Coronary artery (tissue), 2 donors: ENCODE results near the gene ACTBL2.

Experiments used
- DNase-seq: peaks from one replicate; pipeline ENCODE4 v3.0.0-alpha.2; 2017; ENCODE audit warnings: low spot score
- H3K27ac ChIP-seq, 2 donors: fragments of 200-600 bp; sonication (generic); one replicate each; pipeline ENCODE4 v1.5.1; 2016 to 2019
- H3K4me3 ChIP-seq: fragments of 200-600 bp; sonication (generic); 2 replicates; pipeline ENCODE4 v1.5.1; 2016; ENCODE audit warnings: mild to moderate bottlenecking, moderate library complexity
- CTCF ChIP-seq: fragments of 200-600 bp; sonication (generic); IDR thresholded peaks from one replicate; pipeline ENCODE4 v1.5.1; 2019; ENCODE audit warnings: antibody characterized with exemption

The ACTBL2 gene

DNA sequence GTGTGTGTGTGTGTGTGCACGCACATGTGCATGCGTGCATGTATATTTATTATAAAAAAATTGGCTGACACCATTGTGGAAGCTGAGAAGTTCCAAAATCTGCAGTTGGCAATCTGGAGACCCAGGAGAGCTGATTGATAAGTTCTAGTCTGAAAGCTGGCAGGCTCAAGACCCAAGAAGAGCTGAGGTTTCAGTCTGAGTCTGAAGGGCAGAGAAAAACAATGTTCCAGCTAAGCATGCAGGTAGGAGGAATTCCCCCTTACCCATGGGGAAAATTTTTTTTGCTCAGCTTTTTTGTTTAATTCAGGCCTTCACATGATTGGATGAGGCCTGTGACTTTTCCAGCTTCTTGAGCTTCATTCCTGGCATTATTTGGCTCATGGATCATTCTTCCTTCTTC is 31.2 kb upstream of the ACTBL2 start:
- no peak for DNase-seq
- H3K27ac ChIP-seq, result no peak overlapping the region
- H3K4me3 ChIP-seq, result no peak overlapping the region
- no peak for TF ChIP-seq CTCF

GRCh38 chr5:57511321-57511720 is 28.7 kb upstream of the ACTBL2 start:
- no peak for TF ChIP-seq CTCF
- DNase-seq, result no peak
- no peak overlapping the region for H3K4me3 ChIP-seq

DNA sequence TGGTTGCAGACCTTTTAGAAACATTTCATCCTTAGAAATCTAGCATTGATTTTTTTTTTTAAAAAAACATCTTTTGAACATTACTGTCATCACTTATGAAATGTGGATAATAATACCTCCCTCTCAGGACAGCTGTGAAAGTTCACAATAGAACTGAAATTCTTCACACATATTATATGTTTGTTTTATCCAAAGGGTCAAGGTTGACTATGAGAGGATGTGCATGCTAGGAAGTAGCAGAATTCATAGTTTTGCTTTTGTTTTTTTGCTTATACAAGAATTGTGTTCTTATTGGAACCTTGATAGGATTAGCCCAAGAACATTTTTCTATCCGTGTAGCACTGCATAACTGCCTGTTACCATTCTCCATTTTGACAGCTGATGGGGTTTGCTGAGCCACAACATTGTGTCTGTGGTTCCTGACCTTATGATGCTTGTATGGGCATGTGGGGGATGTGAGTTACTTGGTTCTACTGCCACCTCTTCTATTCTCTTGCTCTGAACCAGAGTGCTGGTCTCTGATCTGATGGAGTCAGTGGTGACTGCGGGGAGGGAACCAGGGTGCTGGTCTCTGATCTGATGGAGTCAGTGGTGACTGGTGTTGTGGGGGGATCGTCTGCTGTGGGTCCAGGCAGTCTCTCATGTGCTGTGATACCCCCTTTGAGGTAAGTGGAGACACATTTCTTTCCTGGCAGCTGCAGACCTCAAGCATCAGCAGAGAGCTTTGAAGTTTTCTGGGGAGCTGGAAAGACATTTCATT is 27.1 kb upstream of the ACTBL2 start:
- Histone ChIP-seq H3K4me3 (no peak overlapping the region), H3K27ac (no peak overlapping the region)
- no peak for TF ChIP-seq CTCF
- DNase-seq, result no peak

More at GRCh38 chr5:57511321-57511720, 28.7 kb upstream of the ACTBL2 start:
- no peak overlapping the region for H3K27ac ChIP-seq

GRCh38 chr5:57508211-57508610 is 25.6 kb upstream of the ACTBL2 start:
- no peak overlapping the region for H3K27ac ChIP-seq
- DNase-seq, result no peak
- no peak for TF ChIP-seq CTCF
- no peak overlapping the region for H3K4me3 ChIP-seq

DNA sequence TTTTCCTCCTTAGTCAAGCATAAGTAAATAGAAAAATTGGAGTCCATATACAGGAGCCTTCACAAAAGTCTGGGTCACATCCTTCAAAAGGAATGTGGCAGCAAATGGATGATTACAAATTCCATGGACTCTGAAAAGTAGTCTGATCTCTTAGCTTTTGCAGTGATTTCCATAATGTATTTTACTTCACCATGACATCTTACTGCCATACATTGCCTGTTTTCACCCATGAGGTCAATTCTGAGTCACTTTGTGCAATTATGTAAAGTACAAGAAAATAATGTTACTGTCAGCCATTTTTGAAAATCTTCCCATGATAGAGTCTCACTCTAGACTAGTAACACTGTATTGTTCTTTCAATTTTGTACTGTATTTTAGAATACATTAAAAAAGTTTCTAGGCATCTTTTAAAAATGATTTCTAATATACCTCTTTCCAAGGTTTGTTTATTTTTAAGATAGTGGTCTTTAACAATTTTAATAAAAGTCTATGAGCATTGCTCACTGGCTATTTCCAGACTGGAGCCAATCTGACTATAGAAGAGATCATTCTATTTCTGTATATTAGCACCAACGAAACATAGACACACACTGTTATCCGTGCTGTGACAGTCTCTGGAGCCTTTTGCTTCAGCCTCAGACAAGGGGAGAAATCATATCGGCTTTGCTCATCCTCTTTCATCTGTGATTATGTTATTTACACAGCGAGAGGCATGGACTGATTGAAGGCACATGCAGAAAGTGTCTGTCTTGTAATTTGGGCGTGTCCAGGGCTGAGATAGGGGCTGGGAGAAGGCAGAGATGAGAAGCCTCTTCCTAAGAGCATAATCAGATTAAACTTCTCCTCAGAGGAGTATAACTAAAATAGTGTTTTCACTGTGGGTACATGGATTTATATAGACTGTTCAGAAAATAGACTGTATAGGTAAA is 22.9 kb upstream of the ACTBL2 start:
- no peak for TF ChIP-seq CTCF
- H3K4me3 ChIP-seq, result no peak overlapping the region
- H3K27ac ChIP-seq, result no peak overlapping the region
- DNase-seq, result no peak

DNA sequence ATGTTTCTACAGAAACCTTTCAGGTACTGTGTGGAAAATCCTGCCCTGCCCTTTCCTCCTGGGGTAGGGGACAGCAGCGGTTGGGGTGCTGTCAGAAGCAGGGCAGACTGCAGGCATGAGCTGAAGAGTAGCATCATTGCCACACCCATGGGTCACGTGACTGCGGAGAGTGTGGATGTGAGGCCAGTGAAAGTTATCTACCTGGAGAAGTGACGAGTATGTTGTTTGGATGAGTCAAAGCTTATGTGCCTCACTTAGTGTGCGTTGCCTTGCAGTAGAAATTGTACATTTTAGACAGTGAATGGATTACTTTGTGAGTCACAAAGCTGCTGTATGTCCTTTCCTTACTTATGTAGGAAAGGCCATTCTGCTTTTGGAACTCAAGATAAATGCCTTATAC is 21.7 kb upstream of the ACTBL2 start:
- TF ChIP-seq CTCF, result no peak
- DNase-seq, result no peak
- H3K27ac ChIP-seq, result no peak overlapping the region
- H3K4me3 ChIP-seq, result no peak overlapping the region
